GM23248 (cell line): ENCODE data around the gene CDH16.

ENCODE experiments used
- EZH2 ChIP-seq: fragments of 200-600 bp; sonication (generic); IDR thresholded peaks from 2 replicates; pipeline ENCODE4 v1.6.1; 2018; ENCODE audit warnings: antibody characterized with exemption, mild to moderate bottlenecking; ENCODE audit not compliant: insufficient read depth, poor library complexity, severe bottlenecking
- EZH2phosphoT487 ChIP-seq: fragments of 200-600 bp; sonication (generic); IDR thresholded peaks from 2 replicates; pipeline ENCODE4 v1.6.1; 2018; ENCODE audit warnings: antibody characterized with exemption, moderate library complexity, mild to moderate bottlenecking, low read depth; ENCODE audit not compliant: insufficient read depth

DNA sequence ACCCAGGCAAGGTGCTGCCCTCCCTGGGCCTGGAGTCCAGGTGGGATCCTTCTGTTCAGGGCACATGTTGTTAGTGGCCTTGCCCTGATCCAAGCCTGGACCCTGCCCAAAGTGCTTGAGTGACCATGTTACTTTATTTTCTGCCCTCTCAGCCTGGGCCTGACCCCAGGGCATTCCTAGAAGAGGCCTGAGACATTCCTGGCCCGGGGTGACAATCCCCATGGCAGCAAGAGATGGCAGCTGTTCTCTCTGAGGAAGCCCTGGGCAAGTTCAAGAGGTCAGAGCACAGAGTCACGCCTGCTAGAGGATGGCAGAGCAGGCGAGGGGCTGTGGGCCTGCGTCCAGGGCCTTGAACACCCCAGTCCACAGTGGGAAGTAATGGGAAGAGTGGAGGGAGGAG, 5.0 kb downstream of the CDH16 start:
- TF ChIP-seq EZH2phosphoT487: no peak
- no peak for TF ChIP-seq EZH2
